Endothelial cell of umbilical vein (primary cell): ENCODE results near the gene ZNF106. TPM values are rescaled to one million over a fixed set of nuclear protein-coding genes. Genes with fewer than 3 reads are reported as not detected.

Source experiments
- BruUV-seq: library from RNA; stranded (reverse); fragments of 400-500 nt; replicated peaks from 2 replicates; lab custom pipeline; 2021; lab: Mats Ljungman, UMichigan
- CTCF ChIA-PET: fragments of 300-600, 350-600 bp; sonication (Branson Sonifier 250); formaldehyde crosslinking; loops from one replicate; lab custom pipeline; 2021; ENCODE audit warnings: antibody characterized with exemption, inconsistent platforms; lab: Charles Lee
- POLR2A ChIA-PET: fragments of 300-600, 350-600 bp; sonication (Branson Sonifier 250); formaldehyde crosslinking; loops from one replicate; lab custom pipeline; 2021; ENCODE audit warnings: antibody characterized with exemption, inconsistent platforms; lab: Charles Lee
- DNase-seq: peaks from one replicate; pipeline ENCODE4 v3.0.0-alpha.2; 2011; ENCODE audit warnings: low read depth, low spot score
- FAIRE-seq: peaks from 2 replicates; lab custom pipeline; 2011; peaks lifted over from hg19 to GRCh38; lab: Jason Lieb, UNC
- H2AFZ ChIP-seq: 2 replicates; pipeline ENCODE4 v1.6.0; 2012; ENCODE audit warnings: low read depth, low read length, control low read depth, inconsistent platforms
- H3K27ac ChIP-seq: 2 replicates; pipeline ENCODE4 v1.5.1; 2011; ENCODE audit warnings: low read depth, mild to moderate bottlenecking, control low read depth, low read length, moderate library complexity; ENCODE audit not compliant: insufficient read depth
- H3K27me3 ChIP-seq, 2 experiments: 2 replicates each; pipeline versions ENCODE4 v1.6.0 to v1.6.1; 2011; ENCODE audit warnings: low read length in 2 of 2, mixed read lengths in 1 of 2; ENCODE audit not compliant: control insufficient read depth in 2 of 2, insufficient read depth in 2 of 2
- H3K36me3 ChIP-seq, 2 experiments: 2 replicates in 1 of 2; 3 replicates in 1 of 2; pipeline ENCODE4 v1.5.1; 2011; ENCODE audit warnings: low read length in 2 of 2, mild to moderate bottlenecking in 1 of 2, moderate library complexity in 1 of 2; ENCODE audit not compliant: control insufficient read depth in 2 of 2, insufficient read depth in 2 of 2; ENCODE audit errors: extremely low read depth in 1 of 2
- H3K4me1 ChIP-seq: 3 replicates; pipeline ENCODE4 v1.5.1; 2011; ENCODE audit warnings: mild to moderate bottlenecking, low read length; ENCODE audit not compliant: control insufficient read depth, insufficient read depth; ENCODE audit errors: extremely low read depth
- H3K4me2 ChIP-seq: 2 replicates; pipeline ENCODE4 v1.6.1; 2011; ENCODE audit warnings: low read length, control low read depth, mixed read lengths; ENCODE audit not compliant: insufficient read depth
- H3K4me3 ChIP-seq, 3 experiments: fragments of 200-600 bp in 1 of 3; sonication (generic), shearing (Covaris generic) in 1 of 3; replicated peaks in 1 of 3; 2 replicates each; pipeline ENCODE4 v1.5.1; 2011 to 2016; ENCODE audit warnings: control low read depth in 3 of 3, low read length in 3 of 3, mild to moderate bottlenecking in 2 of 3, inconsistent platforms in 1 of 3, low read depth in 1 of 3, moderate library complexity in 1 of 3; ENCODE audit not compliant: insufficient read depth in 1 of 3
- H3K79me2 ChIP-seq: 2 replicates; pipeline ENCODE4 v1.6.0; 2012; ENCODE audit warnings: low read length, inconsistent platforms; ENCODE audit not compliant: control insufficient read depth, insufficient read depth
- H3K9ac ChIP-seq: replicated peaks from 2 replicates; pipeline ENCODE3; 2011; ENCODE audit warnings: low read length, control low read depth; ENCODE audit not compliant: insufficient read depth; ENCODE audit errors: extremely low read depth
- H3K9me1 ChIP-seq: replicated peaks from 3 replicates; pipeline ENCODE4 v1.6.0; 2011; ENCODE audit warnings: mild to moderate bottlenecking, low read length; ENCODE audit not compliant: control insufficient read depth, insufficient read depth; ENCODE audit errors: extremely low read depth
- H3K9me3 ChIP-seq: replicated peaks from 2 replicates; pipeline ENCODE4 v1.5.1; 2012; ENCODE audit warnings: low read length, inconsistent platforms; ENCODE audit not compliant: control insufficient read depth, insufficient read depth
- H4K20me1 ChIP-seq: replicated peaks from 2 replicates; pipeline ENCODE3; 2011; ENCODE audit warnings: mild to moderate bottlenecking, low read length; ENCODE audit not compliant: control insufficient read depth, insufficient read depth; ENCODE audit errors: extremely low read depth
- CTCF ChIP-seq, 2 donors: IDR thresholded peaks; 1 replicate in 1 of 2; 2 replicates in 1 of 2; pipeline ENCODE4 v1.5.1; 2011; ENCODE audit warnings: low read length in 2 of 2, mild to moderate bottlenecking in 2 of 2, moderate library complexity in 2 of 2, control low read depth in 1 of 2, inconsistent platforms in 1 of 2, low read depth in 1 of 2; ENCODE audit not compliant: insufficient read depth in 1 of 2; ENCODE audit errors: extremely low read depth in 1 of 2
- EZH2 ChIP-seq: IDR thresholded peaks from 2 replicates; pipeline ENCODE4 v1.6.1; 2012; ENCODE audit warnings: borderline replicate concordance, low read depth, mild to moderate bottlenecking, moderate library complexity, low read length, inconsistent platforms; ENCODE audit not compliant: severe bottlenecking
- FOS ChIP-seq: IDR thresholded peaks from 2 replicates; pipeline ENCODE4 v1.6.1; 2011; ENCODE audit warnings: mild to moderate bottlenecking, low read length, moderate library complexity, borderline replicate concordance; ENCODE audit not compliant: insufficient read depth
- GATA2 ChIP-seq: IDR thresholded peaks from 2 replicates; pipeline ENCODE4 v1.7.0; 2011; ENCODE audit warnings: low read depth, mild to moderate bottlenecking, moderate library complexity, mixed read lengths, low read length; ENCODE audit not compliant: insufficient read length, insufficient read depth
- JUN ChIP-seq: IDR thresholded peaks from 2 replicates; pipeline ENCODE4 v1.6.1; 2011; ENCODE audit warnings: borderline replicate concordance, low read depth; ENCODE audit not compliant: insufficient read length, insufficient read depth
- MAX ChIP-seq: IDR thresholded peaks from 2 replicates; pipeline ENCODE4 v1.6.1; 2011; ENCODE audit not compliant: insufficient read depth, insufficient read length
- MYC ChIP-seq: IDR thresholded peaks from one replicate; pipeline ENCODE4 v1.6.1; 2011; ENCODE audit warnings: mild to moderate bottlenecking, low read depth, low read length
- POLR2A ChIP-seq: IDR thresholded peaks from 2 replicates; pipeline ENCODE4 v1.6.1; 2012; ENCODE audit warnings: low read depth, mild to moderate bottlenecking, control low read depth, low read length
- POLR2AphosphoS5 ChIP-seq: IDR thresholded peaks from 2 replicates; pipeline ENCODE4 v1.6.1; 2012; ENCODE audit warnings: low read depth, mild to moderate bottlenecking, control low read depth, low read length, moderate library complexity; ENCODE audit not compliant: insufficient read depth
- dilution Hi-C: fragments of 300-500 bp; cut with MboI; formaldehyde crosslinking; loops from one replicate; pipeline ENCODE4 v1.15.0; 2019; ENCODE audit warnings: low sequenced_read_pairs; ENCODE audit not compliant: extremely low pct_ligation_motif_present
- intact Hi-C: fragments of 100-400 bp; cut with micrococcal nuclease; formaldehyde crosslinking; loops from one replicate; pipeline ENCODE4 v1.10.0; 2022
- polyA plus RNA-seq, 4 experiments: library from polyadenylated mRNA; depleted of rRNA in 3 of 4; stranded (reverse) in 3 of 4; unstranded in 1 of 4; fragments of >200 nt; gene quantifications; 2 replicates each; pipeline versions ENCODE4 v1.2.1 to v1.2.3, GENCODE V29; 2011 to 2012; ENCODE audit warnings: missing spikeins in 1 of 4
- total RNA-seq: library from RNA; stranded (reverse); gene quantifications from 2 replicates; pipeline ENCODE4 v1.2.3, GENCODE V29; 2021

ZNF106 gene
- total and polyA plus RNA-seq, 2 donors (not counting 3 experiments of a cell fraction or from before 2014, with no cell fraction given): 18.9 to 53.5 TPM

- Histone ChIP-seq H4K20me1 (no peaks in the 10 kb centered on the region), H3K27me3 (no peaks in the 10 kb centered on the region), H3K9me3 (no peaks in the 10 kb centered on the region), H2AFZ (no peak overlapping the region), H3K36me3 (peaks cover 16 to 27% of the 10 kb centered on the region in 2 experiments), H3K4me1 (no peaks in the 10 kb centered on the region), H3K4me2 (no peak overlapping the region), H3K27ac (no peak overlapping the region), H3K9ac (no peak overlapping the region), H3K79me2 (peaks cover 7% of the 10 kb centered on the region), H3K9me1 (no peaks in the 10 kb centered on the region), H3K4me3 (no peak overlapping the region)
- ChIA-PET CTCF (interaction anchor here (0.6 to 1.6 kb wide), 2 partner anchors 12 to 22 kb away, joined by 3 to 5 read pairs; no protein-coding TSS in a partner anchor), POLR2A (no interaction called here)
- dilution Hi-C loops: no loop called here
- TF ChIP-seq EZH2 (no peak), GATA2 (no peak), CTCF (IDR thresholded peaks at IDR 0.05; ENCODE audit: extremely low read depth in 1 of 2, insufficient read depth in 1 of 2, low read depth in 1 of 2, low read length in 2 of 2) (no peak), POLR2AphosphoS5 (no peak), MAX (no peak), FOS (no peak), MYC (no peak), POLR2A (no peak), JUN (no peak)
- FAIRE-seq: no peak
- no TSS peak for BruUV-seq
- DNase-seq: no peak
- intact Hi-C loops: no loop called here
These were observed 45.4 kb downstream of the ZNF106 start for GRCh38 chr15:42445551-42445950.
